OCI-LY1 (cell line): Measurements from ENCODE around the gene EVI5L.

Experiments
- CTCF ChIP-seq: fragments of 200-600 bp; sonication (generic), shearing (Covaris generic); IDR thresholded peaks from 2 replicates; pipeline ENCODE4 v1.5.1; 2017; ENCODE audit warnings: mild to moderate bottlenecking, antibody characterized with exemption, low read length, moderate library complexity, mixed read lengths
- EZH2 ChIP-seq: fragments of 200-600 bp; sonication (generic), shearing (Covaris generic); IDR thresholded peaks from 2 replicates; pipeline ENCODE4 v1.8.0; 2017; ENCODE audit warnings: borderline replicate concordance, mixed run types, mild to moderate bottlenecking, antibody characterized with exemption, low read length, moderate library complexity, mixed read lengths

GRCh38 chr19:7900401-7900870 is 70.4 kb downstream of the EVI5L start:
- TF ChIP-seq CTCF = no peak
- no peak for TF ChIP-seq EZH2
